Sigmoid colon (tissue), 4 donors: ENCODE results near the gene MCTP1.

Source experiments
- CTCF ChIP-seq, 4 experiments: fragments of 450-650 bp in 3 of 4; fragments of 200-600 bp in 1 of 4; IDR thresholded peaks; one replicate each; pipeline ENCODE4 v1.5.1; 2016 to 2019; ENCODE audit warnings: antibody characterized with exemption in 4 of 4, mild to moderate bottlenecking in 3 of 4, moderate library complexity in 2 of 4
- EP300 ChIP-seq, 4 donors: sonication (generic); formaldehyde crosslinking; IDR thresholded peaks; one replicate each; pipeline ENCODE4 v1.6.1; 2017; ENCODE audit warnings: antibody characterized with exemption in 4 of 4
- POLR2A ChIP-seq, 2 donors: fragments of 450-650 bp; IDR thresholded peaks; one replicate each; pipeline ENCODE4 v1.6.1; 2016; ENCODE audit warnings: antibody characterized with exemption in 2 of 2, mild to moderate bottlenecking in 2 of 2, moderate library complexity in 2 of 2
- POLR2AphosphoS5 ChIP-seq, 4 donors: sonication (generic); formaldehyde crosslinking; IDR thresholded peaks; one replicate each; pipeline ENCODE4 v1.6.1; 2017; ENCODE audit warnings: antibody characterized with exemption in 4 of 4

GRCh38 chr5:95304711-95305110, 19.8 kb upstream of the MCTP1 start:
- no peak for TF ChIP-seq CTCF (IDR thresholded peaks at IDR 0.05)
- no peak for TF ChIP-seq EP300 (IDR thresholded peaks at IDR 0.05)
- no peak for TF ChIP-seq POLR2A (IDR thresholded peaks at IDR 0.05)
- no peak for TF ChIP-seq POLR2AphosphoS5 (IDR thresholded peaks at IDR 0.05)
